Calu3 (cell line): ENCODE data around the gene CASP10. TPM values are rescaled to one million over a fixed set of nuclear protein-coding genes. Genes with fewer than 3 reads are reported as not detected.

Experiments
- BruUV-seq: library from RNA; stranded (reverse); fragments of 400-500 nt; replicated peaks from 2 replicates; lab custom pipeline; 2021; lab: Mats Ljungman, UMichigan
- CTCF ChIA-PET: fragments of 300-600 bp; sonication (Branson Sonifier 250); formaldehyde crosslinking; loops from one replicate; lab custom pipeline; 2022; ENCODE audit warnings: antibody characterized with exemption; lab: Charles Lee
- DNase-seq: peaks from one replicate; pipeline ENCODE4 v3.0.0; 2022
- H3K27ac Mint-ChIP-seq: one replicate; pipeline ENCODE4 v1.8.0; 2022; ENCODE audit warnings: mixed read lengths; ENCODE audit not compliant: unreplicated experiment
- H3K27me3 Mint-ChIP-seq: one replicate; pipeline ENCODE4 v1.8.0; 2022; ENCODE audit warnings: mixed read lengths; ENCODE audit not compliant: unreplicated experiment
- H3K36me3 Mint-ChIP-seq: one replicate; pipeline ENCODE4 v1.8.0; 2022; ENCODE audit warnings: mild to moderate bottlenecking, moderate library complexity, mixed read lengths; ENCODE audit not compliant: insufficient read depth, unreplicated experiment
- H3K4me1 Mint-ChIP-seq: one replicate; pipeline ENCODE4 v1.8.0; 2022; ENCODE audit warnings: mild to moderate bottlenecking, low read depth, mixed read lengths; ENCODE audit not compliant: unreplicated experiment
- H3K4me3 Mint-ChIP-seq: one replicate; pipeline ENCODE4 v1.8.0; 2022; ENCODE audit warnings: mild to moderate bottlenecking, low read depth, moderate library complexity, mixed read lengths; ENCODE audit not compliant: unreplicated experiment
- H3K9me3 Mint-ChIP-seq: one replicate; pipeline ENCODE4 v1.8.0; 2022; ENCODE audit warnings: low read depth, mixed read lengths; ENCODE audit not compliant: unreplicated experiment
- CTCF ChIP-seq: fragments of 200-600 bp; IDR thresholded peaks from one replicate; pipeline ENCODE4 v1.8.0; 2022; ENCODE audit warnings: antibody characterized with exemption; ENCODE audit not compliant: unreplicated experiment
- intact Hi-C: fragments of 100-400 bp; cut with micrococcal nuclease; formaldehyde crosslinking; loops from one replicate; pipeline ENCODE4 v1.10.0; 2022; ENCODE audit not compliant: unreplicated experiment
- total RNA-seq: library from RNA; stranded (reverse); gene quantifications from 2 replicates; pipeline ENCODE4 v1.2.3, GENCODE V29; 2022

The CASP10 gene
- total RNA-seq, 1 experiment from 2014 or later = 21.4 TPM

- H3K9me3 Mint-ChIP-seq = peaks cover 7% of the 10 kb centered on the region
- H3K4me3 Mint-ChIP-seq = no peak overlapping the region
- H3K27me3 Mint-ChIP-seq = no peaks in the 10 kb centered on the region
- no peak for DNase-seq
- no peak overlapping the region for H3K27ac Mint-ChIP-seq
- BruUV-seq = no TSS peak
- TF ChIP-seq CTCF = no peak
- H3K36me3 Mint-ChIP-seq = peaks cover 42% of the 10 kb centered on the region
- CTCF ChIA-PET = interaction anchor here (0.6 kb wide), 1 partner anchor 1650 kb away, joined by 6 read pairs; no protein-coding TSS in a partner anchor
- intact Hi-C loops = no loop called here
- peaks cover 7% of the 10 kb centered on the region for H3K4me1 Mint-ChIP-seq
These were observed 61.9 kb downstream of the CASP10 start for GRCh38 chr2:201244829-201245228.

GRCh38 chr2:201246280-201246679, 63.3 kb downstream of the CASP10 start:
- H3K36me3 Mint-ChIP-seq = peaks cover 28% of the 10 kb centered on the region
- no peak for DNase-seq
- no peak for TF ChIP-seq CTCF
- H3K27ac Mint-ChIP-seq = no peak overlapping the region
- H3K27me3 Mint-ChIP-seq = no peaks in the 10 kb centered on the region
- CTCF ChIA-PET = no interaction called here
- no peak overlapping the region for H3K4me3 Mint-ChIP-seq
- no TSS peak for BruUV-seq
- H3K9me3 Mint-ChIP-seq = peaks cover 7% of the 10 kb centered on the region
- peaks cover 7% of the 10 kb centered on the region for H3K4me1 Mint-ChIP-seq
- intact Hi-C loops = no loop called here

- H3K9me3 Mint-ChIP-seq = peaks cover 7% of the 10 kb centered on the region
- intact Hi-C loops = no loop called here
- H3K4me3 Mint-ChIP-seq = no peak overlapping the region
- H3K27me3 Mint-ChIP-seq = no peaks in the 10 kb centered on the region
- peaks cover 7% of the 10 kb centered on the region for H3K4me1 Mint-ChIP-seq
- DNase-seq = no peak
- no peak for TF ChIP-seq CTCF
- peaks cover 25% of the 10 kb centered on the region for H3K36me3 Mint-ChIP-seq
- CTCF ChIA-PET = no interaction called here
- no TSS peak for BruUV-seq
- no peak overlapping the region for H3K27ac Mint-ChIP-seq
These were observed 65.4 kb downstream of the CASP10 start for GRCh38 chr2:201248288-201248844.

GRCh38 chr2:201249889-201250288, 66.9 kb downstream of the CASP10 start:
- CTCF ChIA-PET = no interaction called here
- BruUV-seq = no TSS peak

More at GRCh38 chr2:201249889-201250288, 66.9 kb downstream of the CASP10 start:
- peaks cover 7% of the 10 kb centered on the region for H3K9me3 Mint-ChIP-seq
- DNase-seq = no peak
- no peaks in the 10 kb centered on the region for H3K27me3 Mint-ChIP-seq
- H3K4me1 Mint-ChIP-seq = peaks cover 11% of the 10 kb centered on the region
- no peak for TF ChIP-seq CTCF
- no peak overlapping the region for H3K4me3 Mint-ChIP-seq
- peaks cover 22% of the 10 kb centered on the region for H3K36me3 Mint-ChIP-seq
- no peak overlapping the region for H3K27ac Mint-ChIP-seq
- intact Hi-C loops = no loop called here
